ENCODE measurements around the gene SEC14L2.
A peak's percentile ranks its signal among the peaks of the same experiment; 100 is the strongest.
"Not testable (repeated sequence)": the region's sequence is repeated elsewhere in the genome, so short reads cannot be mapped to it uniquely, and the experiment has no call there.

The SEC14L2 gene

DNA sequence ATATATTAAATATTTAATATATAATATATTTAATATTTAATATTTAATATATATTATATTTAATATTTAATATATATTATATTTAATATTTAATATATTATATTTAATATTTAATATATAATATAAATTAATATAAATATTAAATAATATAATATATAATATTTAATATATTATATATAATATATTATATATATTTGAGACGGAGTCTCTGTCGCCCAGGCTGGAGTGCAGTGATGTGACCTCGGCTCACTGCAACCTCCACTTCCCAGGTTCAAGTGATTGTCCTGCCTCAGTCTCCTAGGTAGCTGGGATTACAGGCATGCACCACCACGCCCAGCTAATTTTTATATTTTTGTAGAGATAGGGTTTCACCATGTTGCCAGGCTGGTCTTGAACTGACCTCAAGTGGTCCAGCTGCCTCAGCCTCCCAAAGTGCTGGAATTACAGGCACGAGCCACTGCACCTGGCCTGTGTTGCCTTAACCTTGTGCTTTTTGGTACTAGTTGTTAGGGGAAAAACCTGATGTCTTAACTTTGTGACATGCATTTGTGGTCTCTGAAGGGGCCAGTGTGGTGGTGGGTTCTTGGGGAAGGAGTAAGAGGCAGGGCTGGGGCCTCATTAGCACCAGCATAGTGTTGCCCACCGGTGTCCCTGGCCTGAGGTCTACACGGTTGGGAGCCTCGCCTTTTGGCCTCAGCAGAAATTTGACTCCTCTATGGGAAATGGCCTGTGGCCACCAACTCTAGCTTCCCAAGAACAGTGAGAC lies 58.4 kb downstream of the SEC14L2 start:
- DNase-seq (ENCODE audit: low spot score): no peak

DNA sequence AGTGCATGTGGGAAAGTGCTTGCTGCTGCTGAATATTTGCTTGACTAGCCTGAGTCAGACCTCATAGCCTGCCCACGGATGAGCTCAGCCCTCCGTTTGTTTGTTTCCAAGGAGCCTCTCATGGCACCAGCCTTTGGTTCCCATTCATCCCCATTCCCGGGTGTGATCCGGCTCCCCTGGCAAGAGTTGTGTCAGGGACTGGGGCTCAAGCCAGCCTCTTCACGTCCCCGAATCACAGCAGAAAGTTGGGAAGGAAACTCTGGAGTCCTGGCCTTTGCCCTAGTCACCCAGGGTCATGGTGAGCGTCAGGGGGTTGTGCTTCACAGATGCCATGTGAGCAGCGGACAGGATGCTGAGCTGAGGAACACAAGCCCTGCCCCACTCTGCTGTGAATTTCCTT lies 61.2 kb downstream of the SEC14L2 start:
- no peak for DNase-seq (ENCODE audit: low spot score)

DNA sequence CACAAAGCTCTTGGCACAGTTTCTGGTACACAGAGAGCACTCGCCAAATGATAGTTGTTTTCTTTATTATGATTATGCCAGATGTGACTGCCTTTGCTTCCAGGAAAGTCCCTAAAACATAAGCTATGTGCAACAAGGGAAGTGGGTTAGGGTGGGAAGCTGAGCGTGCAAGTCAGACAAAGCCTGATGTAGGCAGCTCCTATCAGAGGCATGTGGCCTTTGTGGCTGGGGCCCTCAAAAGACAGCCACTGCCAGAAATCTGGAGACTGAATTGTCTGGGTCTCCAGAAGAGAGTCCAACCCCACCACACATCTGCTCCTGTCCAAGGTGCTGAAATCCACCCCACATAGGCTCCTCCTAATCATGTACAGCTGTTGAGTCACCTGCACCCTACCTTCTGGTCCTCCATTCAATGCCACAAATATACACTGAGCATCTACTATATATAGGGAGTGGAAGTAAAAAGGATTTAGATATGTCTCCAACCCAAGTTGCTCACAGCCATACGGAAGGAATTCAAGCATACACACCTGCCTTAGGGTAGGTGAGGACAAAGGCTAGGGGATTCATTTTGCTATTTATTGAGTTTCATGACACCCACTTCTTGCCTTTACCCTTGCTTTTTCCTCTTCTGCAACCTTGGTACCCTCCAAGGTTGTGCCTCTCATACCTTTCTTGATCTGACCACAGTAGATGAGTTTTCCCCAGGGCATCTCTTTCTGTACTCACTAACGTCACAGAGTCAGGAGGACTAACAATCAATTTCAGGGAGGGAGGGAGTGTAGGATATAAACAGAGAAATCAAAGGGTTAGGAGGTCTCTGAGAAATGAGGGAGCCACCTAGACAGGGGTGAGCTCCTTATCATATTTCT lies 62.6 kb downstream of the SEC14L2 start:
- peak; percentile 51 for DNase-seq (ENCODE audit: low spot score)

DNA sequence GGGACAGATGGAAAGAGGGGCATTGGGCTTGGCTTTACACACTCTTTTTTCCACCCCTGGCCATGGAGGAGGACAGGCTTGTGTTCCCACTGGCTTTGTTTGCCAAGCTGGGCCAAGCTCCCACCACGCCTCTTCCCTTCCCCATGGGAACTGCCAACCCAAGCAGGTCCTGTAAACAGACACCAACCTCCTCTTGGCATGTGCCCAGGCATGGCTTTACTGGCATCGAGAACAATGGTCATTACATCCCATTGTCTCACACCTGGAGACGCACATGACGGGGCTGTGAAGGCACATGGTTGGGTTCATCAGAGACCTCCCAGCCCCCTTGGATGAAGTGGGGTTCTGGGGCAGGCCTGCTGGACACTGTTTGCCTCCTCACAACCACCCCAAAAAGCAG lies 63.3 kb downstream of the SEC14L2 start:
- DNase-seq (ENCODE audit: low spot score): no peak

DNA sequence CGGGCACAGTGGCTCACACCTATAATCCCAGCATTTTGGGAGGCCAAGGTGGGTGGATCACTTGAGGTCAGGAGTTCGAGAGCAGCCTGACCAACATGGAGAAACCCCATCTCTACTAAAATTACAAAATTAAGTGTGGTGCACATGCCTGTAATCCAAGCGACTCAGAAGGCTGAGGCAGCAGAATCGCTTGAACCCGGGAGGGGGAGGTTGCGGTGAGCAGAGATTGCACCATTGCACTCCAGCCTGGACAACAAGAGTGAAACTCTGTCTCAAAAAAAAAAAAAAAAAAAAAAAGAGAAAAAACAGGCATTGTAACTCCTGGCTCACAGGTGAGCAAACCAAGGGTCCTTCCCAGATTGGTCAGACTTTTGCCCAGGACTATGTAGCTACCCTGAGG lies 63.7 kb downstream of the SEC14L2 start:
- not testable (repeated sequence) for DNase-seq (ENCODE audit: low spot score)

DNA sequence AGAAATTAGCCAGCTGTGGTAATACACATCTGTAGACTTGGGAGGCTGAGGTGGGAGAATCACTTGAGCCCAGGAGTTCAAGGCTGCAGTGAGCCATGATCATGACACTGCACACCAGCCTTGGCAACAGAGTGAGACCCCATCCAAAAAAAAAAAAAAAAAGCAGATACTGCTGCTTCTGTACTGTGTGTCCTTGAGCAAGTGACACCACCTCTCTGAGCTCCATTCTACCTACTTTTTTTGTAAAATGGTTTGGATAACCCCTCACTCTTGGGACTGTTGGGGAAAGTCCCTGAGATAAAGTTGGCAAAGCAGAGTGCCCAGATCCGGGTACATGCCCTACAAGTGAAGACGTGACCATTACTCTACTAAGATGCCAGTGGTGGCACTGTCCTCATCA lies 72.3 kb downstream of the SEC14L2 start:
- DNase-seq (ENCODE audit: low spot score): no peak

DNA sequence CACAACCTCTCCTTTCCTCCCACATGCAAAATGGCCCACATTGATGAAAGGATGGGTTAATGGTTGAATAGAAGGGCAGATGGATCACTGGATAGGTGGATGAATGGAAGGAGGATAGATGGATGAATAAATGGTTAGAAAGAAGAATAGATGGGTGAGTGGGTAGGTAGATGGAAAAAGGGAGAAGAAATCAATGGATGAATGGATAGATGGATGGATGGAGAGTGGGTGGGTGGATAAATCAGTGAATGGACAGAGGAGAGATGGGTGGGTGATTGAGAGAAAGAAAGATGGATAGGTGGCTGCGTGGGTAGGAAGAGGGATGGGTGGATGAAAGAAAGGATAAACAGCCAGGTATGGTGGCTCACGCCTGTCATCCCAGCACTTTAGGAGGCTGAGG lies 73.8 kb downstream of the SEC14L2 start:
- DNase-seq (ENCODE audit: low spot score): no peak

DNA sequence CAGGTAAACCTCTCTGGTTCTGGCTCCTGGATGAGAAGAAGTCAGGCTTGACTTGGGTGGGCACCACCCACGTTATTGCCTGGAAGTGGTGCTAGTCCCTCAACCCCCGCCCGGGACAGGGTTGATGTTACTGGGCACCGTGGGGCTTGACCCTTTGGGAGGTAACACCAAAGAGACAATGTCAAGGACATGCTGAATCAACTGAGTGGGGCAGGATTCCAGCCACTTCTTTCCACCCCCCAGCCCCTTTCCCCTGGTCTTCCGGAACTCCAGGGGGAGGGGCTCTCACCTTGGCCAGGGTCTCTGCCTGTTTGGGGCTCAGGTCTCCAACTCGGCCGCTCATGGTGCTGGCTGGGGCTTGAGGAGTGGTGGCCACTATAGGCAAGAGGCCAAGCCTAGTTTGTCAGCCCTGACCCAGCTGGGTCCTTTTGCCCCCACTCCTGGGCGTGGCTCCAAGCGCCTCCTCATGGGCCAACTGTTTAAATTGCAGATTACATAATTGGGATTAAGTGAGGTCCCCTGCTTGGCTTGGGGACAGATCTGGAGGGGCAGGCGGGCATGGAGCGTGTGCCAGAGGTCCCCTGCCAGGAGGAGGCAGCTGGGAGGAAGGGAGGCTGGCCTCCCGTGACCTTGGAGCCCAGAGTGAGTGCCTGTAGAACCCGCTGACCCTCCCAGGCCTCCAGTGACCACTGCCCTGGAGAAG lies 74.9 kb downstream of the SEC14L2 start, which contains the start of gene SEC14L3:
Gene SEC14L3 (minus strand): TSS at position 402 of the 703 bp plus-strand sequence. CDS start 59 bp downstream, at position 343.
- DNase-seq (ENCODE audit: low spot score): no peak

DNA sequence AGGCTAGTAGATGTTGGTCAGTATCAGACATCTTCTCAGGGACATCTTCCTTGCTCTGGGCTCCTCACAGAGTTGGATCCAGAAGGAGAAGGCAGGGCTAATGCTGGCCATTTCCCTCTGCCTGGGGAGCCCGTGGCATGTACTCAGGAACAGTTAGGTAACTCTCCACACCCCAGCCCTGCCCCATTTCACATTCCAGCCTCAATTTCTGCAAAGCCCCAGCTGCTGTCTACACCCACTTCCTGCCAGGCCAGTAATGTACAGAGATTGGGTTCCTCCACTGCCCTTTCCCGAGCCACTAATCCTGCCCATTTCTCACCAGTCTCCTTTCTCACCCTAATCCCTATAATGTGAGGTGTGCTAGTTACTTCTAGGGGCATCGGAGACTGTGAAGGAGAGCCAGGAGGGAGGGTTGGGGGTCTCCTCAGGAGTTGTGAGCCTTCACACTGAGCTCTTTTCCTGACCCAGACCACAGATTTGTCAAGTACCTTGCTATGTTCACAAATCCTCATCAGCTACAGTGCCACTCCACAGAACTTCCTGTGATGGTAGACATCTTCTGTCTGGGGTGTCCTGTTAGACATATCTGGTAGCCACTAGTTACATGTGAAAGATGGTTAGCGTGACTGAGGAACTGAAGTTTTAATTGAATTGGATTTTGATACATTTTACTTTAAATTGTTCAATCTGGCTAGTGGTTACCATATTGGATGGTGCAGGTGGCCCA lies 76.3 kb downstream of the SEC14L2 start:
- no peak for DNase-seq (ENCODE audit: low spot score)

DNA sequence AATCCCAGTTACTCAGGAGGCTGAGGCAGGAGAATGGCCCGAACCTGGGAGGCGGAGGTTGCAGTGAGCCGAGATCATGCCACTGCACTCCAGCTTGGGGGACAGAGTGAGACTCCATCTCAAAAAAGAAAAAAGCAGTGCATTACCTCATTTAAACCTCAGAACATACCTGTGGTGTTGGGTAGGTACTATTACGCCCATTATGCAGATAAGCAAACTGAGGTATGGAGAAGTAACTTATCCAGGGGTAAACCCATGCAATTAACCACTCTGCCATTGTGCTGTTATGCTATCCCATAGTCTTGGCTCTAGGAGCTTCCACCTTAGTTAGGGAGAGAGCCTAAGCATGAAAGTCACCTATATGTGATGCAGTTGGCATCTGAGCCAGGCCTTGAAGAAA lies 77.3 kb downstream of the SEC14L2 start:
- no peak for DNase-seq (ENCODE audit: low spot score)
